Measurements from ENCODE around the gene EIF2AK3. TPM values are rescaled to one million over a fixed set of nuclear protein-coding genes. Genes with fewer than 3 reads are reported as not detected.

EIF2AK3 gene
- total and polyA plus RNA-seq, 10 of the 15 experiments (the other 5 are each of a cell fraction or from before 2014, with no cell fraction given), result 5.0 to 44.7 (median 22.4) TPM

GRCh38 chr2:88600038-88600465 lies 27.2 kb downstream of the EIF2AK3 start:
- Histone ChIP-seq H3K9ac (ENCODE audit: control insufficient read depth, insufficient read depth, low read length) (no peak overlapping the region), H3K4me2 (ENCODE audit: control insufficient read depth, insufficient read depth) (peak overlapping the region; percentile 39), H3K9me3 (replicated peaks; ENCODE audit: control insufficient read depth, insufficient read depth, low read length) (no peaks in the 10 kb centered on the region), H3K4me1 (ENCODE audit: control insufficient read depth, insufficient read depth, low read length) (peaks cover 36% of the 10 kb centered on the region), H4K20me1 (ENCODE audit: control insufficient read depth, insufficient read depth) (no peaks in the 10 kb centered on the region), H3K79me2 (ENCODE audit: control insufficient read depth, insufficient read depth, low read length) (peaks cover 65% of the 10 kb centered on the region), H3K27ac (ENCODE audit: control insufficient read depth, insufficient read depth) (peak overlapping the region; percentile 61), H3K36me3 (ENCODE audit: control insufficient read depth in 2 of 2, insufficient read depth in 2 of 2, low read length in 1 of 2) (0 out of 4 replicates have a peak, but pooled peaks cover 0 to 2% of the 10 kb centered on the region in 2 experiments), H3K27me3 (replicated peaks in 1 of 2; ENCODE audit: control insufficient read depth in 2 of 2, insufficient read depth in 2 of 2, low read length in 1 of 2) (no peaks in the 10 kb centered on the region), H3K4me3 (peak overlapping the region; percentile 14; the same call in 1 of the 2 replicates), H2AFZ (ENCODE audit: control insufficient read depth, low read depth, low read length) (no peak overlapping the region)
- WGBS (ENCODE audit: insufficient coverage, insufficient replicate concordance, low lambda C conversion rate, missing lambda C conversion rate), result 3% methylated on average over 4 of the region's 4 CpGs
- CTCF ChIA-PET, result interaction anchor here (0.6 to 2.0 kb wide), 10 partner anchors 10 to 409 kb away, joined by 3 to 16 read pairs (median 3); no protein-coding TSS in a partner anchor
- intact Hi-C loops (cut with micrococcal nuclease; ENCODE audit: unreplicated experiment) (loop anchor here (1.0 kb wide), 2 partner anchors 14 to 27 kb away; partner anchors contain the start of gene EIF2AK3), in situ Hi-C loops (cut with MboI) (no loop called here)
- RAD21 ChIA-PET (ENCODE audit: unreplicated experiment), result interaction anchor here (0.7 to 2.2 kb wide), 15 partner anchors 8 to 270 kb away, joined by 3 to 12 read pairs (median 4); partner anchors contain the start of gene EIF2AK3
- FAIRE-seq, result peak; percentile 93
- POLR2A ChIA-PET, result interaction anchor here (0.7 to 2.2 kb wide), 8 partner anchors 8 to 38 kb away, joined by 3 to 30 read pairs (median 3); partner anchors contain the start of gene EIF2AK3
- SMC1A ChIA-PET (ENCODE audit: uncharacterized antibody, unreplicated experiment), result interaction anchor here (0.7 to 14.0 kb wide), 13 partner anchors 8 to 71 kb away, joined by 3 to 231 read pairs (median 4); partner anchors contain the start of gene EIF2AK3
- peak; percentile 97 for ATAC-seq
- peak; percentile 98 for DNase-seq (ENCODE audit: low read depth, low spot score)
- no TSS peak for BruUV-seq (replicated peaks)
- TF ChIP-seq POLR2A (IDR thresholded peaks at IDR 0.05; ENCODE audit: low read depth, low read length), result no peak
- TF ChIP-seq ZZZ3 (IDR thresholded peaks at IDR 0.05; ENCODE audit: control insufficient read depth, insufficient read length, low read depth), result no peak
- TF ChIP-seq E4F1 (IDR thresholded peaks at IDR 0.05; ENCODE audit: borderline replicate concordance, partially characterized antibody), result no peak
- peak; percentile 55 for TF ChIP-seq PBX3 (IDR thresholded peaks at IDR 0.05; ENCODE audit: insufficient replicate concordance, low read depth, low read length)
- TF ChIP-seq ZNF384 (IDR thresholded peaks at IDR 0.05; ENCODE audit: borderline replicate concordance, low read depth, low read length), result peak; percentile 98
- TF ChIP-seq REST (IDR thresholded peaks at IDR 0.05; ENCODE audit: low read depth, low read length), result no peak
- TF ChIP-seq ZNF24 (IDR thresholded peaks at IDR 0.05), result no peak
- TF ChIP-seq NKRF (conservative IDR thresholded peaks at IDR 0.05), result no peak
- TF ChIP-seq POU2F2 (IDR thresholded peaks at IDR 0.05; ENCODE audit: borderline replicate concordance, low read depth, low read length), result peak; percentile 98
- no peak for TF ChIP-seq TAF1 (IDR thresholded peaks at IDR 0.05; ENCODE audit: borderline replicate concordance, low read depth, low read length)
- TF ChIP-seq CHD4 (IDR thresholded peaks at IDR 0.05), result no peak
- no peak for TF ChIP-seq NFYA (IDR thresholded peaks at IDR 0.05; ENCODE audit: borderline replicate concordance, low read depth, low read length)
- no peak for TF ChIP-seq PAX8 (IDR thresholded peaks at IDR 0.05)
